Measurements from ENCODE around the gene CCDC196.

DNA sequence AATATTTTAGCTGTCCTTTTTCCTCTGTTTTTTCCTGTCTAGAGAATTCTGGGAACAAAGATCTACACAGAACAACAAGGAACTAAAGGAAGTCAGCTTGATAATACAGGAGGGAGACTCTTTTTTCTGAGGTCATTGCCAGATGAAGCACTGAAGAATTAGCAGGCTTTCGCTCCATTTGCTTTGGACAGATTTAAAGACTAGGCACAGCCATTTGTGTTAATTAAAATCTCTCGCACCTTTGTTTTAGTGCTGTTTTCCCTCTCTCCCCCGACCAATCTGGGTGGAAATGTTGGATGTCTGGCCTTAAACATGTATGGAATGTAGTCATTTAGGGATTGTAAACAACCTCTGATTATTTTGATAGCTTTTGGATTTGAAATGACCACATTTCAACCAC lies 12.1 kb downstream of the CCDC196 start:
- TF ChIP-seq, protein P1, sequence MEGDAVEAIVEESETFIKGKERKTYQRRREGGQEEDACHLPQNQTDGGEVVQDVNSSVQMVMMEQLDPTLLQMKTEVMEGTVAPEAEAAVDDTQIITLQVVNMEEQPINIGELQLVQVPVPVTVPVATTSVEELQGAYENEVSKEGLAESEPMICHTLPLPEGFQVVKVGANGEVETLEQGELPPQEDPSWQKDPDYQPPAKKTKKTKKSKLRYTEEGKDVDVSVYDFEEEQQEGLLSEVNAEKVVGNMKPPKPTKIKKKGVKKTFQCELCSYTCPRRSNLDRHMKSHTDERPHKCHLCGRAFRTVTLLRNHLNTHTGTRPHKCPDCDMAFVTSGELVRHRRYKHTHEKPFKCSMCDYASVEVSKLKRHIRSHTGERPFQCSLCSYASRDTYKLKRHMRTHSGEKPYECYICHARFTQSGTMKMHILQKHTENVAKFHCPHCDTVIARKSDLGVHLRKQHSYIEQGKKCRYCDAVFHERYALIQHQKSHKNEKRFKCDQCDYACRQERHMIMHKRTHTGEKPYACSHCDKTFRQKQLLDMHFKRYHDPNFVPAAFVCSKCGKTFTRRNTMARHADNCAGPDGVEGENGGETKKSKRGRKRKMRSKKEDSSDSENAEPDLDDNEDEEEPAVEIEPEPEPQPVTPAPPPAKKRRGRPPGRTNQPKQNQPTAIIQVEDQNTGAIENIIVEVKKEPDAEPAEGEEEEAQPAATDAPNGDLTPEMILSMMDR (IDR thresholded peaks at IDR 0.05; ENCODE audit: low read depth, low read length, poor library complexity, severe bottlenecking) = no peak
- TF ChIP-seq EZH2phosphoT487 (IDR thresholded peaks at IDR 0.05; ENCODE audit: borderline replicate concordance, low read length) = no peak
